HEK293 (cell line): ENCODE measurements around the gene MAP1LC3C.

Experiments
- ZNF362 ChIP-seq: fragments of 450-650 bp; formaldehyde crosslinking; IDR thresholded peaks from 2 replicates; pipeline ENCODE4 v1.5.1; 2016; ENCODE audit warnings: missing biosample characterization, missing genetic modification characterization
- TF ChIP-seq, protein P1 (sequence below): fragments of 450-650 bp; formaldehyde crosslinking; IDR thresholded peaks from 2 replicates; pipeline ENCODE4 v1.5.1; 2016; ENCODE audit warnings: missing biosample characterization, missing genetic modification characterization

DNA sequence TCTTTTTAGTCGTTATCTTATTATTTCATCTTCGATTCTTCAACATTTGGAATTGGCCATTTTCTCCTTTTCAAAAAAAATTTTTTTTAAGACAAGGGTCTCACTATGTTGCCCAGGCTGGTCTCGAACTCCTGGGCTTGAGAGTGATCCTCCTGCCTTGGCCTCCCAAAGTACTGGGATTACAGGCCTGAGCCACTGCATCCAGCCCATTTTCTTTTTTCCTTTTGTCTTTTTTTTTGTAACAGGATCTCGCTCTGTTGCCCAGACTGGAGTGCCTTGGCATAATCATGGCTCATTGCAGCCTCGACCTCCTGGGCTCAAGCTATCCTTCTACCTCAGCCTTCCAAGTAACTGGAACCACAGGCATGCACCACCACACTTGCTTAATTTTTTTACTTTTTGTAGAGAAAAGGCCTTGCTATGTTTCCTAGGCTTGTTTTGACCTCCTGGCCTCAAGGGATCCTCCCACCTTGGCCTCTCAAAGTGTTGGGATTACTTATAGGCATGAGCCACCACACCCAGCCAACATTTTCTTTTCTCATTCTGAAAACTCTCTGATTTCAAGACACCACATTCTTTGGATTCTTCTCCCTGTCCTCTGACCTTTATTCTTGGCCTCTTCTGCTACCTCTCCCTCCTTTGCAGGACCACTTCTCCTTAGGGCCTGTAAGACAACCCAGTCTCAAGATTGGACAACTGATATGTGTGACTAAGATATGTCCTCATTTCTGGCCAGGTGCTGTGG lies 6.0 kb upstream of the MAP1LC3C start:
- TF ChIP-seq, protein P1, sequence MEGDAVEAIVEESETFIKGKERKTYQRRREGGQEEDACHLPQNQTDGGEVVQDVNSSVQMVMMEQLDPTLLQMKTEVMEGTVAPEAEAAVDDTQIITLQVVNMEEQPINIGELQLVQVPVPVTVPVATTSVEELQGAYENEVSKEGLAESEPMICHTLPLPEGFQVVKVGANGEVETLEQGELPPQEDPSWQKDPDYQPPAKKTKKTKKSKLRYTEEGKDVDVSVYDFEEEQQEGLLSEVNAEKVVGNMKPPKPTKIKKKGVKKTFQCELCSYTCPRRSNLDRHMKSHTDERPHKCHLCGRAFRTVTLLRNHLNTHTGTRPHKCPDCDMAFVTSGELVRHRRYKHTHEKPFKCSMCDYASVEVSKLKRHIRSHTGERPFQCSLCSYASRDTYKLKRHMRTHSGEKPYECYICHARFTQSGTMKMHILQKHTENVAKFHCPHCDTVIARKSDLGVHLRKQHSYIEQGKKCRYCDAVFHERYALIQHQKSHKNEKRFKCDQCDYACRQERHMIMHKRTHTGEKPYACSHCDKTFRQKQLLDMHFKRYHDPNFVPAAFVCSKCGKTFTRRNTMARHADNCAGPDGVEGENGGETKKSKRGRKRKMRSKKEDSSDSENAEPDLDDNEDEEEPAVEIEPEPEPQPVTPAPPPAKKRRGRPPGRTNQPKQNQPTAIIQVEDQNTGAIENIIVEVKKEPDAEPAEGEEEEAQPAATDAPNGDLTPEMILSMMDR: no peak
- no peak for TF ChIP-seq ZNF362
